GM12878 (cell line): ENCODE results near the gene FAM193B. TPM values are rescaled to one million over a fixed set of nuclear protein-coding genes. Genes with fewer than 3 reads are reported as not detected.

Source experiments
- ATAC-seq: fragments of 200-7000 bp; cut with Tn5 transposase; 3 replicates; pipeline ENCODE4 v1.9.1; 2020; ENCODE audit warnings: mild to moderate bottlenecking, moderate library complexity
- BruUV-seq: library from RNA; stranded (reverse); fragments of 400-500 nt; replicated peaks from 2 replicates; lab custom pipeline; 2021; lab: Mats Ljungman, UMichigan
- CTCF ChIA-PET: fragments of 300-600 bp; sonication (Branson Sonifier 250); formaldehyde crosslinking; extraction: SDS; loops from one replicate; lab custom pipeline; 2021; ENCODE audit warnings: inconsistent platforms; lab: Yijun Ruan, JAX
- POLR2A ChIA-PET: fragments of 350-600 bp; formaldehyde crosslinking; extraction: SDS; loops from one replicate; lab custom pipeline; 2021; ENCODE audit warnings: inconsistent platforms; lab: Charles Lee
- RAD21 ChIA-PET: fragments of 300-600 bp; sonication (Branson Sonifier 250); formaldehyde crosslinking; loops from one replicate; lab custom pipeline; 2023; ENCODE audit warnings: antibody characterized with exemption; ENCODE audit not compliant: unreplicated experiment; lab: Charles Lee
- SMC1A ChIA-PET: fragments of 300-600 bp; sonication (Branson Sonifier 250); formaldehyde crosslinking; loops from one replicate; lab custom pipeline; 2023; ENCODE audit not compliant: unreplicated experiment, uncharacterized antibody; lab: Charles Lee
- DNase-seq: peaks from one replicate; pipeline ENCODE4 v3.0.0-alpha.2; 2011; ENCODE audit warnings: low read depth, low spot score
- FAIRE-seq: peaks from 3 replicates; lab custom pipeline; 2011; peaks lifted over from hg19 to GRCh38; lab: Jason Lieb, UNC
- H2AFZ ChIP-seq: 2 replicates; pipeline ENCODE4 v1.6.0; 2011; ENCODE audit warnings: low read depth, low read length, control low read depth; ENCODE audit not compliant: control insufficient read depth
- H3K27ac ChIP-seq: 2 replicates; pipeline ENCODE4 v1.5.1; 2011; ENCODE audit warnings: control low read depth; ENCODE audit not compliant: control insufficient read depth, insufficient read depth
- H3K27me3 ChIP-seq, 2 experiments: replicated peaks in 1 of 2; 2 replicates each; pipeline versions ENCODE4 v1.6.0 to v1.6.1; 2011; ENCODE audit warnings: low read length in 1 of 2; ENCODE audit not compliant: control insufficient read depth in 2 of 2, insufficient read depth in 2 of 2
- H3K36me3 ChIP-seq, 2 experiments: 2 replicates each; pipeline ENCODE4 v1.5.1; 2011; ENCODE audit warnings: low read length in 1 of 2; ENCODE audit not compliant: control insufficient read depth in 2 of 2, insufficient read depth in 2 of 2
- H3K4me1 ChIP-seq: 2 replicates; pipeline ENCODE4 v1.6.1; 2011; ENCODE audit warnings: mild to moderate bottlenecking, low read length, moderate library complexity, mixed read lengths; ENCODE audit not compliant: control insufficient read depth, insufficient read depth
- H3K4me2 ChIP-seq: 2 replicates; pipeline ENCODE4 v1.6.0; 2011; ENCODE audit warnings: control low read depth; ENCODE audit not compliant: control insufficient read depth, insufficient read depth
- H3K4me3 ChIP-seq: fragments of 200-600 bp; sonication (generic); 2 replicates; pipeline ENCODE4 v1.5.1; 2016
- H3K79me2 ChIP-seq: 2 replicates; pipeline ENCODE4 v1.6.0; 2011; ENCODE audit warnings: low read length; ENCODE audit not compliant: control insufficient read depth, insufficient read depth
- H3K9ac ChIP-seq: 2 replicates; pipeline ENCODE4 v1.8.0; 2011; ENCODE audit warnings: low read length, control low read depth, mixed read lengths; ENCODE audit not compliant: control insufficient read depth, insufficient read depth
- H3K9me3 ChIP-seq: replicated peaks from 3 replicates; pipeline ENCODE4 v1.5.1; 2011; ENCODE audit warnings: mild to moderate bottlenecking, low read length; ENCODE audit not compliant: control insufficient read depth, insufficient read depth
- H4K20me1 ChIP-seq: 2 replicates; pipeline ENCODE4 v1.6.0; 2011; ENCODE audit not compliant: control insufficient read depth, insufficient read depth
- E2F4 ChIP-seq: IDR thresholded peaks from 2 replicates; pipeline ENCODE4 v1.6.1; 2012; ENCODE audit warnings: low read depth, low read length, improper control_type of control experiment
- E2F8 ChIP-seq: fragments of 450-650 bp; IDR thresholded peaks from 2 replicates; pipeline ENCODE4 v1.6.1; 2018; ENCODE audit warnings: mild to moderate bottlenecking, low read depth, moderate library complexity; ENCODE audit not compliant: partially characterized antibody
- HDGF ChIP-seq: fragments of 450-650 bp; IDR thresholded peaks from 2 replicates; pipeline ENCODE4 v1.6.1; 2016; ENCODE audit warnings: antibody characterized with exemption
- MXI1 ChIP-seq: fragments of 150-350 bp; IDR thresholded peaks from 2 replicates; pipeline ENCODE4 v1.6.1; 2011; ENCODE audit warnings: low read depth, mild to moderate bottlenecking, inconsistent platforms, low read length, improper control_type of control experiment
- MYB ChIP-seq: fragments of 150-350 bp; IDR thresholded peaks from 2 replicates; pipeline ENCODE4 v1.6.1; 2014; ENCODE audit warnings: mild to moderate bottlenecking, low read depth, low read length, borderline replicate concordance
- PRDM15 ChIP-seq: fragments of 450-650 bp; formaldehyde crosslinking; IDR thresholded peaks from 2 replicates; pipeline ENCODE4 v1.4.0; 2020; ENCODE audit warnings: mild to moderate bottlenecking, moderate library complexity
- SMC3 ChIP-seq: IDR thresholded peaks from 2 replicates; pipeline ENCODE4 v1.6.1; 2011; ENCODE audit warnings: low read length, improper control_type of control experiment, borderline replicate concordance
- TAF1 ChIP-seq: IDR thresholded peaks from 2 replicates; pipeline ENCODE4 v1.6.1; 2011; ENCODE audit warnings: mild to moderate bottlenecking, low read depth, low read length, borderline replicate concordance
- TCF12 ChIP-seq: IDR thresholded peaks from 2 replicates; pipeline ENCODE4 v1.6.1; 2011; ENCODE audit warnings: low read depth, mild to moderate bottlenecking, low read length
- USF1 ChIP-seq: IDR thresholded peaks from 2 replicates; pipeline ENCODE4 v1.6.1; 2011; ENCODE audit warnings: borderline replicate concordance, low read depth, mild to moderate bottlenecking, moderate library complexity, mixed read lengths, low read length; ENCODE audit not compliant: insufficient read depth; ENCODE audit errors: extremely low read length
- ZNF217 ChIP-seq: fragments of 450-650 bp; IDR thresholded peaks from 2 replicates; pipeline ENCODE4 v1.6.1; 2017; ENCODE audit warnings: antibody characterized with exemption, mild to moderate bottlenecking
- WGBS: methylation state at CpG from one replicate; pipeline ENCODE4 v1.1.6; 2016; ENCODE audit warnings: low lambda C conversion rate; ENCODE audit not compliant: insufficient replicate concordance, insufficient coverage; ENCODE audit errors: missing lambda C conversion rate; 5-methylcytosine and 5-hydroxymethylcytosine counted together
- in situ Hi-C: fragments of 300-500 bp; cut with MboI; formaldehyde crosslinking; loops from 9 replicates; pipeline ENCODE4 v1.14.3; 2018; ENCODE audit warnings: mixed read lengths
- intact Hi-C: fragments of 100-400 bp; cut with micrococcal nuclease; formaldehyde crosslinking; loops from one replicate; pipeline ENCODE4 v1.14.2; 2022; ENCODE audit not compliant: unreplicated experiment
- polyA plus RNA-seq, 11 experiments: library from polyadenylated mRNA; depleted of rRNA in 4 of 11; unstranded in 6 of 11; stranded (reverse) in 5 of 11; fragments of >200 nt; fragmentation: Nextera tagmentation in 4 of 11; fragmentation: Illumina TruSeq in 1 of 11; extraction: Ambion mirVana in 4 of 11; extraction: Trizol in 1 of 11; gene quantifications; 1 replicate in 1 of 11; 2 replicates in 10 of 11; pipeline versions ENCODE4 v1.2.1 to v1.2.3, GENCODE V29; 2011 to 2016; ENCODE audit warnings: inconsistent platforms in 2 of 11, missing spikeins in 2 of 11, low read depth in 1 of 11
- total RNA-seq, 4 experiments: library from RNA; depleted of rRNA in 3 of 4; stranded (reverse); fragments of >200 nt in 3 of 4; fragmentation: Illumina TruSeq in 1 of 4; extraction: Trizol in 1 of 4; gene quantifications; 2 replicates each; pipeline versions ENCODE4 v1.2.1 to v1.2.3, GENCODE V29; 2013 to 2021

FAM193B gene
- total and polyA plus RNA-seq, 10 of the 15 experiments (the other 5 are each of a cell fraction or from before 2014, with no cell fraction given): 3.3 to 47.0 (median 25.1) TPM

- TF ChIP-seq TAF1 (no peak), ZNF217 (no peak), SMC3 (no peak), PRDM15 (no peak), E2F8 (no peak), USF1 (no peak), E2F4 (no peak), MXI1 (no peak), HDGF (no peak), TCF12 (no peak), MYB (no peak)
- peak overlapping the region; percentile 54 for H3K4me2 ChIP-seq
- in situ Hi-C loops: no loop called here
- DNase-seq (no peak), FAIRE-seq (no peak), ATAC-seq (no peak)
- POLR2A ChIA-PET: interaction anchor here (0.6 to 1.7 kb wide), 6 partner anchors 15 to 79 kb away, joined by 3 to 5 read pairs (median 4); partner anchors contain the start of gene DOK3
- no peak overlapping the region for H3K4me3 ChIP-seq
- peaks cover 26% of the 10 kb centered on the region for H3K4me1 ChIP-seq
- H3K79me2 ChIP-seq: peaks cover 6% of the 10 kb centered on the region
- 89% methylated on average over 5 of the region's 5 CpGs for WGBS
- H3K36me3 ChIP-seq: peaks cover 0 to 6% of the 10 kb centered on the region in 2 experiments; a peak in 2 of 4 replicates
- no peaks in the 10 kb centered on the region; a peak in 1 of 4 replicates for H3K27me3 ChIP-seq
- RAD21 ChIA-PET: interaction anchor here (1.3 to 2.8 kb wide), 5 partner anchors 14 to 104 kb away, joined by 3 to 17 read pairs (median 4); no protein-coding TSS in a partner anchor
- H3K27ac ChIP-seq: peak overlapping the region; percentile 11
- no peaks in the 10 kb centered on the region for H4K20me1 ChIP-seq
- no peak overlapping the region for H2AFZ ChIP-seq
- CTCF ChIA-PET: interaction anchor here (0.9 to 4.9 kb wide), 11 partner anchors 8 to 102 kb away, joined by 3 to 36 read pairs (median 6); partner anchors contain the start of gene DOK3
- no peaks in the 10 kb centered on the region for H3K9me3 ChIP-seq
- no peak overlapping the region for H3K9ac ChIP-seq
- no TSS peak for BruUV-seq
- intact Hi-C loops: no loop called here
- SMC1A ChIA-PET: interaction anchor here (1.1 to 1.3 kb wide), 2 partner anchors 16 to 36 kb away, joined by 3 to 4 read pairs; no protein-coding TSS in a partner anchor
Observed at GRCh38 chr5:177493795-177494345, 60.5 kb downstream of the FAM193B start.
